ENCODE measurements around the gene THTPA.
A peak's percentile ranks its signal among the peaks of the same experiment; 100 is the strongest.

Gene THTPA

GRCh38 chr14:23567186-23568020 is 11.3 kb downstream of the THTPA start, which contains the start of gene AP1G2:
Gene AP1G2 (minus strand): TSS chr14:23567791. CDS start chr14:23567314, 477 bp downstream.
- TF ChIP-seq CTCF (IDR thresholded peaks at IDR 0.05; ENCODE audit: control insufficient read depth, insufficient read depth, low read depth, low read length, missing control alignments) = no peak
- DNase-seq (ENCODE audit: low read depth) = no peak
- H3K4me3 ChIP-seq (ENCODE audit: control insufficient read depth, low read depth, low read length) = peak within 1 kb of the TSS; percentile 50

GRCh38 chr14:23568021-23568599 is 12.0 kb downstream of the THTPA start:
- H3K4me3 ChIP-seq (ENCODE audit: control insufficient read depth, low read depth, low read length) = no peak overlapping the region
- TF ChIP-seq CTCF (IDR thresholded peaks at IDR 0.05; ENCODE audit: control insufficient read depth, insufficient read depth, low read depth, low read length, missing control alignments) = no peak
- no peak for DNase-seq (ENCODE audit: low read depth)

- DNase-seq (ENCODE audit: low read depth) = no peak
- no peak overlapping the region for H3K4me3 ChIP-seq (ENCODE audit: control insufficient read depth, low read depth, low read length)
- TF ChIP-seq CTCF (IDR thresholded peaks at IDR 0.05; ENCODE audit: control insufficient read depth, insufficient read depth, low read depth, low read length, missing control alignments) = peak; percentile 37
These were observed 12.7 kb downstream of the THTPA start for GRCh38 chr14:23568600-23569331.

- no peak for TF ChIP-seq CTCF (IDR thresholded peaks at IDR 0.05; ENCODE audit: control insufficient read depth, insufficient read depth, low read depth, low read length, missing control alignments)
- H3K4me3 ChIP-seq (ENCODE audit: control insufficient read depth, low read depth, low read length) = no peak overlapping the region
- no peak for DNase-seq (ENCODE audit: low read depth)
These were observed 13.5 kb downstream of the THTPA start for GRCh38 chr14:23569443-23570151.

GRCh38 chr14:23570806-23571483 is 14.9 kb downstream of the THTPA start:
- TF ChIP-seq CTCF (IDR thresholded peaks at IDR 0.05; ENCODE audit: control insufficient read depth, insufficient read depth, low read depth, low read length, missing control alignments) = no peak
- no peak for DNase-seq (ENCODE audit: low read depth)
- H3K4me3 ChIP-seq (ENCODE audit: control insufficient read depth, low read depth, low read length) = no peak overlapping the region
